SU-DHL-6 (cell line): ENCODE measurements around the gene USP7.

Source experiments
- H2AFZ ChIP-seq: fragments of 200-600 bp; sonication (generic); 2 replicates; pipeline ENCODE4 v1.6.1; 2014; ENCODE audit warnings: low read depth, mild to moderate bottlenecking, moderate library complexity, mixed read lengths, antibody characterized with exemption, low read length; ENCODE audit not compliant: severe bottlenecking
- H3F3A ChIP-seq: fragments of 200-600 bp; shearing (Covaris generic); 2 replicates; pipeline ENCODE4 v1.6.0; 2016; ENCODE audit warnings: antibody characterized with exemption, mild to moderate bottlenecking; ENCODE audit not compliant: insufficient read depth
- H3K27ac ChIP-seq: fragments of 200-600 bp; sonication (generic); 2 replicates; pipeline ENCODE4 v1.5.1; 2016; ENCODE audit warnings: low read depth, mild to moderate bottlenecking, low read length, moderate library complexity, mixed read lengths
- H3K27me3 ChIP-seq: fragments of 200-600 bp; sonication (generic), shearing (Covaris generic); 2 replicates; pipeline ENCODE4 v1.6.0; 2014; ENCODE audit warnings: mild to moderate bottlenecking, low read length
- H3K36me3 ChIP-seq: fragments of 200-600 bp; sonication (generic); 2 replicates; pipeline ENCODE4 v1.6.1; 2014; ENCODE audit warnings: mild to moderate bottlenecking, low read length, mixed read lengths
- H3K4me2 ChIP-seq: fragments of 300-600, 200-600 bp; shearing (Covaris generic), sonication (generic); 2 replicates; pipeline ENCODE4 v1.6.0; 2014; ENCODE audit warnings: low read length, low read depth, mild to moderate bottlenecking; ENCODE audit not compliant: poor library complexity, severe bottlenecking
- H3K4me3 ChIP-seq: fragments of 200-600 bp; sonication (generic); 2 replicates; pipeline ENCODE4 v1.5.1; 2014; ENCODE audit warnings: antibody characterized with exemption, low read length, mild to moderate bottlenecking, mixed read lengths; ENCODE audit not compliant: insufficient read depth, poor library complexity, severe bottlenecking
- H3K79me2 ChIP-seq: fragments of 200-600 bp; sonication (generic); 2 replicates; pipeline ENCODE4 v1.6.1; 2014; ENCODE audit warnings: mild to moderate bottlenecking, low read length, moderate library complexity; ENCODE audit not compliant: insufficient read depth
- H3K9ac ChIP-seq: fragments of 200-600 bp; sonication (generic); 2 replicates; pipeline ENCODE4 v1.7.0; 2014; ENCODE audit warnings: mild to moderate bottlenecking, low read length
- H3K9me2 ChIP-seq: fragments of 200-600 bp; sonication (generic); replicated peaks from 2 replicates; pipeline ENCODE4 v1.6.1; 2014; ENCODE audit warnings: low read length; ENCODE audit not compliant: insufficient read depth
- H3K9me3 ChIP-seq: fragments of 200-600 bp; sonication (generic); 2 replicates; pipeline ENCODE4 v1.6.1; 2014; ENCODE audit warnings: low read length, mixed read lengths; ENCODE audit not compliant: insufficient read depth
- H4K20me1 ChIP-seq: fragments of 200-600 bp; sonication (generic); 2 replicates; pipeline ENCODE4 v1.6.1; 2014; ENCODE audit warnings: low read depth, mild to moderate bottlenecking, antibody characterized with exemption, low read length, moderate library complexity, mixed read lengths
- EZH2phosphoT487 ChIP-seq: fragments of 200-600 bp; sonication (generic), shearing (Covaris generic); conservative IDR thresholded peaks from 2 replicates; pipeline ENCODE4 v1.6.1; 2018; ENCODE audit warnings: mild to moderate bottlenecking, antibody characterized with exemption, low read length, moderate library complexity, mixed read lengths
- TF ChIP-seq, protein P1 (sequence below): fragments of 200-600 bp; sonication (generic); IDR thresholded peaks from one replicate; pipeline ENCODE4 v1.5.1; 2017; ENCODE audit warnings: antibody characterized with exemption, mild to moderate bottlenecking, low read length, moderate library complexity; ENCODE audit not compliant: insufficient read depth, poor library complexity, severe bottlenecking

Gene USP7

DNA sequence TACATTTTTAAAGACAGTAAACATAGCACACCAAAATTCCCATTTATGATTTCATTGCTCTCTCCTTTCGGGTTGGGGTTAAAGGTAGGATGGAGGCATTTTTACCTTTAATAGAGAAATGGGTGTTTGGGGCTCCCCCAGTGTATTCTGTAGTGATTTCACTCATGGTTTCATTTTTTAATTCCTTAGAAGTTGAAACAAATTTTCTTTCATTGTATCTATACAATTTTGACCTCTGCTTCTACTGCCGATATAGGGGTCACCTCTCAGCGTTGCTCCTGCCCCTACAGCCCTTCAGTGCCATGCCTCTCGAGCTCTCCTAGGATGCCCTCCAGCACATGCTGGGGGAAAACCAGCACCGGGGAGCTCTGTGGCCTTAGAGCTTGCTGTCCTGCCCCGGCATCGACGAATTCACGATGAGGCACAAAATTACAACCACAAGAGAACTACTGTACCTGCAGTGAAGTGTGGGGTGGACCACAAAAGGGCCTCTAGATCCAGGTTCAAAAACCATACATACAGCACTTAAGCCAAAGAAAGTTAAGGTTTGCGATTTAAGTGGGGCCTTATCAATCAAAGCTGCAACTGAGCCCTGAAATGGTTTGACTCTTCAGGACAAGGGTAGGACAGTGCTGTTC lies 42.2 kb downstream of the USP7 start:
- no peaks in the 10 kb centered on the region for H3K9me2 ChIP-seq
- no peak overlapping the region for H3K4me3 ChIP-seq
- no peaks in the 10 kb centered on the region for H3K9me3 ChIP-seq
- H4K20me1 ChIP-seq, result peaks cover 15% of the 10 kb centered on the region; the same call in 1 of the 2 replicates
- peaks cover 58% of the 10 kb centered on the region for H3K36me3 ChIP-seq
- no peak overlapping the region for H3K9ac ChIP-seq
- H3K4me2 ChIP-seq, result no peak overlapping the region
- H2AFZ ChIP-seq, result no peak overlapping the region
- H3F3A ChIP-seq, result no peaks in the 10 kb centered on the region; the same call in 1 of the 2 replicates
- H3K27me3 ChIP-seq, result no peaks in the 10 kb centered on the region
- TF ChIP-seq, protein P1, sequence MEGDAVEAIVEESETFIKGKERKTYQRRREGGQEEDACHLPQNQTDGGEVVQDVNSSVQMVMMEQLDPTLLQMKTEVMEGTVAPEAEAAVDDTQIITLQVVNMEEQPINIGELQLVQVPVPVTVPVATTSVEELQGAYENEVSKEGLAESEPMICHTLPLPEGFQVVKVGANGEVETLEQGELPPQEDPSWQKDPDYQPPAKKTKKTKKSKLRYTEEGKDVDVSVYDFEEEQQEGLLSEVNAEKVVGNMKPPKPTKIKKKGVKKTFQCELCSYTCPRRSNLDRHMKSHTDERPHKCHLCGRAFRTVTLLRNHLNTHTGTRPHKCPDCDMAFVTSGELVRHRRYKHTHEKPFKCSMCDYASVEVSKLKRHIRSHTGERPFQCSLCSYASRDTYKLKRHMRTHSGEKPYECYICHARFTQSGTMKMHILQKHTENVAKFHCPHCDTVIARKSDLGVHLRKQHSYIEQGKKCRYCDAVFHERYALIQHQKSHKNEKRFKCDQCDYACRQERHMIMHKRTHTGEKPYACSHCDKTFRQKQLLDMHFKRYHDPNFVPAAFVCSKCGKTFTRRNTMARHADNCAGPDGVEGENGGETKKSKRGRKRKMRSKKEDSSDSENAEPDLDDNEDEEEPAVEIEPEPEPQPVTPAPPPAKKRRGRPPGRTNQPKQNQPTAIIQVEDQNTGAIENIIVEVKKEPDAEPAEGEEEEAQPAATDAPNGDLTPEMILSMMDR, result no peak
- TF ChIP-seq EZH2phosphoT487, result no peak
- H3K79me2 ChIP-seq, result peaks cover 43% of the 10 kb centered on the region
- no peak overlapping the region for H3K27ac ChIP-seq

DNA sequence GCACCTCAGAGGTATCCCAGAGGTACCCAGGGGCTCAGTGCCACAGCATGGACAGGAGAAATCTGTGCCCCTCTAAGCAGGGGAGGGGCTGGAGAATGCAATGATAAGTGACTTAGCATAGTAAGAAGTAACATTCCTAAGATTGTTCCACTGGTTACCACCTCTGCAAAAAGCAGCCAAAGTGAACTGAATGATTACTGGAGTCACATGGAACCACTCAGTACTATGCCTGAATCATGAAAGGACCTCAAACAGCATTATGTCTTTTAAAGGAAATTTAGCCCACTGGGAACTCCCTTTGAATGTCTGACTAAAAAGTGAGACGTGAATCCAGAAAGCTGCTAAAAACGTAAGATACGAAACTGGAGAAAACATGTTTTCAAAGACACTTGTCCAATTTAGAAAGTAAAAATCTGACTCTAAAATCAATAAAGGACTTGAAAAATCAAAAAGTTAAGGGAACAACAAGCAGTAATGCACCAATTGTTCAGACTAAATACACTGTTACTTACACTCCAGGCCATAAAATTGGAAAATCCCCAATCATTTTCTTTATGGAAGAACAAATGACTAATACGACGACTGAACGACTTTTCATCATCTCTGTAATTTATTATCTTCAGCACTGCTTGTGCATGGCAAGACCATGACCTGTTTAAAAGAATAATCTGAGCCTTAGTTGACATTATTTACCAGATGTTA lies 42.9 kb downstream of the USP7 start:
- H3K27me3 ChIP-seq, result no peaks in the 10 kb centered on the region
- H3F3A ChIP-seq, result no peaks in the 10 kb centered on the region; the same call in 1 of the 2 replicates
- no peaks in the 10 kb centered on the region for H3K9me2 ChIP-seq
- H3K36me3 ChIP-seq, result peaks cover 64% of the 10 kb centered on the region
- no peak overlapping the region for H3K9ac ChIP-seq
- H3K4me2 ChIP-seq, result no peak overlapping the region
- H3K27ac ChIP-seq, result no peak overlapping the region
- H3K4me3 ChIP-seq, result no peak overlapping the region
- H4K20me1 ChIP-seq, result peaks cover 15% of the 10 kb centered on the region; the same call in 1 of the 2 replicates
- no peak for TF ChIP-seq EZH2phosphoT487
- TF ChIP-seq, protein P1, result no peak
- H3K79me2 ChIP-seq, result peaks cover 40% of the 10 kb centered on the region
- no peak overlapping the region for H2AFZ ChIP-seq
- H3K9me3 ChIP-seq, result no peaks in the 10 kb centered on the region

DNA sequence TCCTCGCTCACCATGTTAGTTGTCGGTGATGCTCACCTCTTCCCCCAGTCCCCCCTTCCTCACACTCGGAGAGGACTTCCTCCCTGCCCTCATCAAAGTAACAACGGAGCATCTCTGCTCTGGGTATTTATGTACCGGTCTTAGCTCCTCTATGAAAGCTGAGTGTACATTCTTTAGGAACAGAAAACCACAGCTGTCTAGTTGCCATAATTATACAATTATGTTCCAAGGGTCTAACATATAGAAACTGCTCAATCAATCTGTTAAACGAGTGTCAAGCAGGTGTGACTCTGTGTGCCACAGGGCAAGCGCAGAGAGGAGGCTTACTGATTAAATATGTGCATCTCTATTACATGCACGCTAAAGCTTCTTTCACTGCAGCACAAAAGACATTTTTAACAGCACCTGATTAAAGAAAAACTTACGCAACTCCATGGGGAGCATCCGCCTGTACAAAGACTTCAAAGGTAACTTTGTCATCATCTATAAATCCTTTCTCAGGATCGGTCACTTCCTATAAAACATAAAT lies 43.7 kb downstream of the USP7 start:
- H3K27me3 ChIP-seq, result no peaks in the 10 kb centered on the region
- H2AFZ ChIP-seq, result no peak overlapping the region
- TF ChIP-seq EZH2phosphoT487, result no peak
- TF ChIP-seq, protein P1, result no peak
- H3K4me3 ChIP-seq, result no peak overlapping the region
- peaks cover 72% of the 10 kb centered on the region for H3K36me3 ChIP-seq
- no peak overlapping the region for H3K27ac ChIP-seq
- H3K9ac ChIP-seq, result no peak overlapping the region
- H4K20me1 ChIP-seq, result peaks cover 13% of the 10 kb centered on the region
- no peaks in the 10 kb centered on the region for H3K9me3 ChIP-seq
- no peaks in the 10 kb centered on the region; the same call in 1 of the 2 replicates for H3F3A ChIP-seq
- peaks cover 34% of the 10 kb centered on the region for H3K79me2 ChIP-seq
- no peaks in the 10 kb centered on the region for H3K9me2 ChIP-seq
- H3K4me2 ChIP-seq, result no peak overlapping the region
